ENCODE results near the gene GPR55.

Gene GPR55

DNA sequence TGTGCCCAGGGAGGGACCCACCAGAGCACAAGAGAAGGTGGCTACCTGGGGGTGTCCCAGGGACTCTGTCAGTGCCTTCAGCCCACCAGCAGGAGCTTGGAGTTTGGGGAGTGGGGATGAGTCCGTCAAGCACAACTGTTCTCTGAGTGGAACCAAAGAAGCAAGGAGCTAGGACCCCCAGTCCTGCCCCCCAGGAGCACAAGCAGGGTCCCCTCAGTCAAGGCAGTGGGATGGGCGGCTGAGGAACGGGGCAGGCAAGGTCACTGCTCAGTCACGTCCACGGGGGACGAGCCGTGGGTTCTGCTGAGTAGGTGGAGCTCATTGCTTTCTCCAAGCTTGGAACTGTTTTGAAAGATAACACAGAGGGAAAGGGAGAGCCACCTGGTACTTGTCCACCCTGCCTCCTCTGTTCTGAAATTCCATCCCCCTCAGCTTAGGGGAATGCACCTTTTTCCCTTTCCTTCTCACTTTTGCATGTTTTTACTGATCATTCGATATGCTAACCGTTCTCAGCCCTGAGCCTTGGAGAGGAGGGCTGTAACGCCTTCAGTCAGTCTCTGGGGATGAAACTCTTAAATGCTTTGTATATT, 46.3 kb downstream of the GPR55 start:
- DNase-seq, result peak; percentile 49

DNA sequence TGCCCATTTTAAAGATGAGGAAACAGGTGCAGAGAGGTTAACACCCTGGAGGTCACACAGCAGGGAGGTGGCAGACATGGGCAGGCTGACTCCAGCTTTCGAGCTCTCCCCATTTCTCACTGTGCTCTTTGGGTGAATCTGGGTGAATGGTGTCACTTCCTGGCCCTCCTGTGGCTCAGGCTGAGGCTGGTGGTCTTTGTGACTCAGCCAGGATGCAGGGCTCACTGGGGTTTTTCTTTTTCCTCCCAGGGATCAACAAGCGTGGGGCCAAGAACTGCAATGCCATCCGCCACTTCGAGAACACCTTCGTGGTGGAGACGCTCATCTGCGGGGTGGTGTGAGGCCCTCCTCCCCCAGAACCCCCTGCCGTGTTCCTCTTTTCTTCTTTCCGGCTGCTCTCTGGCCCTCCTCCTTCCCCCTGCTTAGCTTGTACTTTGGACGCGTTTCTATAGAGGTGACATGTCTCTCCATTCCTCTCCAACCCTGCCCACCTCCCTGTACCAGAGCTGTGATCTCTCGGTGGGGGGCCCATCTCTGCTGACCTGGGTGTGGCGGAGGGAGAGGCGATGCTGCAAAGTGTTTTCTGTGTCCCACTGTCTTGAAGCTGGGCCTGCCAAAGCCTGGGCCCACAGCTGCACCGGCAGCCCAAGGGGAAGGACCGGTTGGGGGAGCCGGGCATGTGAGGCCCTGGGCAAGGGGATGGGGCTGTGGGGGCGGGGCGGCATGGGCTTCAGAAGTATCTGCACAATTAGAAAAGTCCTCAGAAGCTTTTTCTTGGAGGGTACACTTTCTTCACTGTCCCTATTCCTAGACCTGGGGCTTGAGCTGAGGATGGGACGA, 47.1 kb downstream of the GPR55 start:
- peak; percentile 78 for DNase-seq

DNA sequence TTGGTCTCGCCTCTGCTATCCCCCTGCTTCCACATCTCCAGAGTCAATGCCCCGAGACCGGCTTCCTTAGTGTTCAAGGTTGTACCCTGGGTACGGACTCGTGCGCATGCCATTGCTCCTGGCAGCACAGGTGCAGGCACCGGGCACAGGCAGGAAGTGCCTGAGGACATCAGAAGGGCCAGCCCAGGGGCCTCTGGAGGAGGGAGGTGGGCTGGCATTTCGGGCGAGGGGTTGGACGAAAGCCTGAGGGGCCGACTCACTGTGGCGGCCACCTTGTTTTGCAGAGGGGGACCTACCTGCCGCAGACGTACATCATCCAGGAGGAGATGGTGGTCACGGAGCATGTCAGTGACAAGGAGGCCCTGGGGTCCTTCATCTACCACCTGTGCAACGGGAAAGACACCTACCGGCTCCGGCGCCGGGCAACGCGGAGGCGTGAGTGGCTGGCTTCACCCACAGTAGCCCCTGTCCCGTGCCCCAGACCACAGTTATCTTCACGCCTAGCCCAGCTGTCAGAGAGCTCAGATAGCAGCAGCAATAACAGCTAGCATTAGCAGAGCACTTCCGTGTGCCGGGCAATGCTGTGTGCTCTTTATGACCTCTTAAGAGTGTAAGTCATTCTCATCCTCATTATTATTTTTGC, 47.8 kb downstream of the GPR55 start:
- peak; percentile 54 for DNase-seq

- DNase-seq, result peak; percentile 50
Observed at GRCh38 chr2:230875347-230876315, 49.4 kb downstream of the GPR55 start.

GRCh38 chr2:230874876-230875275, 50.2 kb downstream of the GPR55 start:
- peak; percentile 51 for DNase-seq

DNA sequence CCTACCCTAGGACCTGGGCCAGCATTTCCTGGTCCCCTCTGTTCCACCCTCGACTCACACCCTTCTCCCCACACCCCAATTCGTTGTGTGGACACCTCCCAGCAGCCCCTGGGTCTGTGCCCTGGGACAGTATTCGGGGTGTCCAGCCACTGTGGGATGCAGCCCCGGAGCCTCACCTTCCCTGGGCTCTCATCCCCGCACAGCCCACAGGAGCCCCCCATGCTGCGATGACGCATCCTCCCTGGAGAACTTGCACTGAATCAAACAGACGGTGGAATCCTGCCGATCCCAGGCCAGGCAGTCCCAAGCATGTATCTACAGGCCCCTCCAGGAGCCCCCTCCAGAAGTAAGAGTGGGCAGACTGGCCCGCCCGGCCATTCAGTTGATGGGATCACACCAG, 50.6 kb downstream of the GPR55 start:
- peak; percentile 51 for DNase-seq

GRCh38 chr2:230873661-230874401, 51.2 kb downstream of the GPR55 start:
- peak; percentile 54 for DNase-seq

DNA sequence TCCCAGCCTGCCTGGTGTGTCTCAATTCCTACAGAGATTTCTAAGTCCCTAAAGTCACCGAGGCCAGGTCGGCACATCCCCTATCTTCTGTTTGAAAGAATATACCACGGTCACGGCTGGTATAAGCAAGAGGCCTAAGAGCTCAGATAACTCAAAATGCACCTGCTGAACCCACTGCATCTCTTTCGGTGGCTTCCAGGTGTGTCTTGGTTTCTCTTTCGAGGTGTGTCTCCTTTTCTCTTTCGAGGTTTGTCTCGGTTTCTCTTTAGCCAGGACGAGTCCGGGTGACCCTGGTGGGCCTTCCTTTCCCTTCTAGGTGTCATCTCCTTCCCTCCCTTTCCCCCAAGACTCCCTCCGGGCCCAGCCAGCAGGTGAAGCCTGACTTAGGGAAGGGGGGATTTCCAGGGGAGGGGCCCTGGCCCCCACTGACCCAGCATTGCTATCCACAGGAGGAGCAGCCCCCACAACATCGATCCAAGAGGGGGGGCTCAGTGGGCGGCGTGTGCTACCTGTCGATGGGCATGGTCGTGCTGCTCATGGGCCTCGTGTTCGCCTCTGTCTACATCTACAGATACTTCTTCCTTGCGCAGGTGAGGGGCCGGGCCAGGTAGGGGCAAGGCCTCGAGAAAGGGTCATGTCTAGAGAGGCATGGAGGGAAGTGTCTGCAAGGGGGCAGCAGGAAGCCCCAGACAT, 51.9 kb downstream of the GPR55 start:
- DNase-seq, result peak; percentile 54

GRCh38 chr2:230872151-230872967, 52.7 kb downstream of the GPR55 start:
- DNase-seq, result peak; percentile 52

GRCh38 chr2:230871361-230872150, 53.5 kb downstream of the GPR55 start:
- DNase-seq, result no peak

GRCh38 chr2:230870544-230871360, 54.3 kb downstream of the GPR55 start:
- DNase-seq, result no peak

DNA sequence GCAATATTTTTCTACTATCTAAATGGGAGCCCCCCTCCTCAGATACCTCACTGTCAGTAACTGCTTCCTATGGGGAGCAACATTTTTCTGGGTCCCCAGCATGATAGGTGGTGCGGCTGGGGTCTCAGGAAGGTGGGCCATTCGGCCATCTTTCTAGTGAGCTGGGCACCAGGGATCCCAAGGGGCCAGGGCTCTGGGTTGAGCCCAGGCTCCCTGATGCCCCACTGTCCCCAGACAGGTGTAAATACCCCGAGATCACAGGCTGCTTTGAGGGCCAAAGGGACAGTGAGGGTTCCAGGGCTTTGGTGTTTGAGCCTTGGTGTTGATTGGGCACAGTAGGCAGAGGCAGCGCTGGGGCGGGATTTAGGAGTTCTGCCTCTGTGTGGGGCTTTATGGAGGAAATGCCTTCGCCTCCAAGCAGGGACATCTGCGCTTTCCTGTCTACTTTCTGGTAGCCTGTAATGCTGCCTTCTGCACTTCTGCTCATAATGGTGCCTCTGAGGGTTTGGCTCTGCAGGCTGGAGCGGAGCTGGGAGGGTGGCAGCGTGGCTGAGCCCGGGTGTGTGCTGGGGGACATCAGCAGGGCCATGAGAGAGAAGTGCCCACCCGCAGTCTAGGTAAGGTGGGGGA, 55.0 kb downstream of the GPR55 start:
- no peak for DNase-seq

- no peak for DNase-seq
Observed at GRCh38 chr2:230868947-230869913, 55.8 kb downstream of the GPR55 start.

DNA sequence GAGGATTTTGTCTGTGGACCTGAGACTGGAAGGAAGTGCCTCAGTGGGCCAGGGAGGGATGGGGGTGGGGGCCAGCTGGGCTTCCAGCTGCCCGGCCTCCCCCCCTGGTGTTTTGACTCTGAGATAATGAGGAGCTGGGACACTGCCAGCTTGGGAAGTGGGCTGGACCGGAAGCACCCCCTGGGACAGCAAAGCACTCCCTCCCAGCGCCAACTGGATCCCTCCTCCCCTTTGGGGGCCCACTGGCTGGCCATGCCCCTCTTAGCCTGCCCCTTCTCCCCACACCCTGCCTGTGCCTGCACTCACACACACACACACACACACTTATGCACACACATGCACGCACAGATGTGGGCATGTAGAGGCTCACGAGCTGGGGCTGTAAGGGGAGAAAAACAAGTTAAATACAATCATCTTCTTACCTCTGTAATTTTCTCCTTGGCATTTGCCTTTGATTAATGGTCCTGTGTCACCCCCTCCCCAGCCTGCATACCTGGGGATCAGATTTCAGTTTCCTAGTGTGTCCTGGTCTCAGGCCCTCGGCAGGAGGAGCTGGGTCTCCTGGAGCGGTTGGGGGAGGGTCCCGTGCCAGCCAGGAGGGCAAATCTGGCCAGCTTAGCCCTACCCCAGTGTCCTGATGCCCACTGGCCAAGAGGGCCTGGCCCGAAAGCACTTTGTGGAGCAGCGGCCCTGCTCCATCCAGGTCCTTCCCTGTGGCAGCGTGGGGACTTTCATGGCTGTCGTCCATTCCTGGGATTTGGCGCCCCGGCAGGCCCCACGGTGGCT, 56.7 kb downstream of the GPR55 start:
- DNase-seq, result peak; percentile 51

GRCh38 chr2:230866756-230867523, 58.1 kb downstream of the GPR55 start:
- DNase-seq, result peak; percentile 78

Data from activated CD8-positive, alpha-beta memory T cell treated with anti-CD3 and anti-CD28 coated beads, Interleukin-2, amount 50 U/mL, for 48 hours (primary cell).